ENCODE results near the gene SPIB. TPM values are rescaled to one million over a fixed set of nuclear protein-coding genes. Genes with fewer than 3 reads are reported as not detected.

The SPIB gene
- total RNA-seq, 1 donor from 2014 or later = 1.7 TPM

DNA sequence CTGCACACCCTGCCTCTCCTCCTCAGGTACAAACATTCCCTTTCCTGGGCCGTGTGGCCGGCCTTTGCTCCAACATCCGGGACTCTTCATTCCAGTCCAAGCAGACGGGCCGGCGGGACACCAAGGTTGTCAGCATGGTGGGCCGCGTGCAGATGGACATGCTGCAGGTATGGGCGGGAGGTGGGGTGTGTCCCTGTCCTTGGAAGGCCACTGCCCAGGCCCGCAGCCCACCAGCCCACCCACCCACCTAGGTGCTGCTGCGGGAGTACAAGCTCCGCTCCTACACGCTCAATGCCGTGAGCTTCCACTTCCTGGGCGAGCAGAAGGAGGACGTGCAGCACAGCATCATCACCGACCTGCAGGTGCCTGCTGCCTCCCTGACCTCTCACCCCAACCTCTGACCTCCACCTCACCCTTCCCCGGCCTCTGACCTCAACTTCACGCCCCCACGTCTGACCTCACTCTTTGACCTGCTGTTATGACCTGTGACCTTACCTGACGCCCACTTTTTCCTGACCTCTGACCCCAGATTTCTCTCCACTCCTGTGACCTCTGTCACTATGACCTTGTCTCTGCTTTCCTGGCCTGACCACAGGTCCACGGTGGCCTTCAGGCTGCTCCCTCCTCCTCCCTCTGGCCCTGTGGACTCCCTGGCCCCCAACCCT is 12.4 kb upstream of the SPIB start:
- no peak for DNase-seq (ENCODE audit: low spot score, unreplicated experiment)
- H3K4me1 Mint-ChIP-seq (ENCODE audit: low read depth) = no peaks in the 10 kb centered on the region
- no peaks in the 10 kb centered on the region for H3K27me3 Mint-ChIP-seq
- TF ChIP-seq CTCF (IDR thresholded peaks at IDR 0.05; ENCODE audit: unreplicated experiment) = no peak
- H3K36me3 Mint-ChIP-seq (ENCODE audit: insufficient read depth) = peaks cover 13% of the 10 kb centered on the region
- H3K9me3 Mint-ChIP-seq (ENCODE audit: low read depth) = no peaks in the 10 kb centered on the region
- H3K27ac Mint-ChIP-seq = no peak overlapping the region
- no peak overlapping the region for H3K4me3 Mint-ChIP-seq (ENCODE audit: low read depth)

DNA sequence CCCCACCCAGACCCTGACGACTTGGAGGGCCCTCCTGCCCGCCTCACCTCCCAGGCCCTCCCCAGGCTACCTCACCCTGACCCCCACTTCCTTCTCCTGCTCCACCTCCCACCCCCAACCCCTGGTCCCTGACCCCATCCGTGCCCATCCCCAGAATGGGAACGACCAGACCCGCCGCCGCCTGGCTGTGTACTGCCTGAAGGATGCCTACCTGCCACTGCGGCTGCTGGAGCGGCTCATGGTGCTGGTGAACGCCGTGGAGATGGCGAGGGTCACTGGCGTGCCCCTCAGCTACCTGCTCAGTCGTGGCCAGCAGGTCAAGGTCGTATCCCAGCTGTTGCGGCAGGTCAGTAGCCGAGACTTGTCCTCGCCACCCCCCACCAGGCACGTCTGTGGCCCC is 11.9 kb upstream of the SPIB start:
- DNase-seq (ENCODE audit: low spot score, unreplicated experiment) = no peak
- no peaks in the 10 kb centered on the region for H3K27me3 Mint-ChIP-seq
- H3K4me1 Mint-ChIP-seq (ENCODE audit: low read depth) = no peaks in the 10 kb centered on the region
- no peak for TF ChIP-seq CTCF (IDR thresholded peaks at IDR 0.05; ENCODE audit: unreplicated experiment)
- no peaks in the 10 kb centered on the region for H3K9me3 Mint-ChIP-seq (ENCODE audit: low read depth)
- peaks cover 15% of the 10 kb centered on the region for H3K36me3 Mint-ChIP-seq (ENCODE audit: insufficient read depth)
- no peak overlapping the region for H3K4me3 Mint-ChIP-seq (ENCODE audit: low read depth)
- H3K27ac Mint-ChIP-seq = no peak overlapping the region

DNA sequence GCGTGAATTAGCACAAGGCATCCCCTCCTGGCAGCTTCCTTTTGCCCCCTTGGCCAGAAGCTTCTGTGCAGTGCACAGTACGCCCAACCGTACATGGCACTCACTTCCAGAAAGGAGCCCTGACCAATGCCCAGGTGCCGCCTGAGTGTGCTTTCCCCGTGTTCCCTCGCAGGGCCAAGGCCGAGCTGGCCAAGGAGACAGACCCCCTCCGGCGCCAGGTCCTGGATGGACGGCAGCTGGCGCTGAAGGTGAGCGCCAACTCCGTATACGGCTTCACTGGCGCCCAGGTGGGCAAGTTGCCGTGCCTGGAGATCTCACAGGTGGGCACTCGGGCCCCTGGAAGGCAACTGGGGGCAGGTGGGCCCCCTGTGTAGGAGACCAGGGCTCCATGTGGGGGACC is 9.4 kb upstream of the SPIB start:
- H3K27ac Mint-ChIP-seq = no peak overlapping the region
- TF ChIP-seq CTCF (IDR thresholded peaks at IDR 0.05; ENCODE audit: unreplicated experiment) = no peak
- no peaks in the 10 kb centered on the region for H3K4me1 Mint-ChIP-seq (ENCODE audit: low read depth)
- no peaks in the 10 kb centered on the region for H3K27me3 Mint-ChIP-seq
- no peak for DNase-seq (ENCODE audit: low spot score, unreplicated experiment)
- no peaks in the 10 kb centered on the region for H3K9me3 Mint-ChIP-seq (ENCODE audit: low read depth)
- H3K4me3 Mint-ChIP-seq (ENCODE audit: low read depth) = no peak overlapping the region
- peaks cover 11% of the 10 kb centered on the region for H3K36me3 Mint-ChIP-seq (ENCODE audit: insufficient read depth)

DNA sequence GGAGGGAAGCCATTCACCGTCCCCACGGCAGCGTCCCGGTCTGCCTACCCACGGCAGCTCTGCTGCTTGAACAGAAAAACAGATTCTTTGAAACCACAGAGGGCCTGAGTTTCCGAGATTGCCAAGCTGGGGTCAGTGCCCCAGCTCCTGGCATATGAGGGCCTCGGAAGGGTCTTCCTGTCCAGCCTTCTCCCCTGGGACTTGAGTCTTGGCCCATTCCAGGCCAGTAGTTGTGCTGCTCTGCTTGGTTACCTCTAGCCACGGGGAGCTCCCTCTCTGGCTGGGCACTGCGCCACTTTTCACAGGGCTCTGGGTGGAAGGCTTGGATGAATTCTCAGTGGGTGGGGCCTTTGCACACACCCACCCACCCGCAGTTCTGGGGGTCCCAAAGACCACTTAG is 8.6 kb upstream of the SPIB start:
- H3K36me3 Mint-ChIP-seq (ENCODE audit: insufficient read depth) = peaks cover 11% of the 10 kb centered on the region
- no peak overlapping the region for H3K4me3 Mint-ChIP-seq (ENCODE audit: low read depth)
- DNase-seq (ENCODE audit: low spot score, unreplicated experiment) = no peak
- H3K9me3 Mint-ChIP-seq (ENCODE audit: low read depth) = no peaks in the 10 kb centered on the region
- no peaks in the 10 kb centered on the region for H3K27me3 Mint-ChIP-seq
- no peak for TF ChIP-seq CTCF (IDR thresholded peaks at IDR 0.05; ENCODE audit: unreplicated experiment)
- H3K4me1 Mint-ChIP-seq (ENCODE audit: low read depth) = no peaks in the 10 kb centered on the region
- H3K27ac Mint-ChIP-seq = no peak overlapping the region

GRCh38 chr19:50412419-50412818 is 6.3 kb upstream of the SPIB start:
- DNase-seq (ENCODE audit: low spot score, unreplicated experiment) = no peak
- no peak for TF ChIP-seq CTCF (IDR thresholded peaks at IDR 0.05; ENCODE audit: unreplicated experiment)
- H3K4me3 Mint-ChIP-seq (ENCODE audit: low read depth) = no peak overlapping the region
- no peaks in the 10 kb centered on the region for H3K9me3 Mint-ChIP-seq (ENCODE audit: low read depth)
- peaks cover 8% of the 10 kb centered on the region for H3K36me3 Mint-ChIP-seq (ENCODE audit: insufficient read depth)
- no peaks in the 10 kb centered on the region for H3K4me1 Mint-ChIP-seq (ENCODE audit: low read depth)
- H3K27me3 Mint-ChIP-seq = no peaks in the 10 kb centered on the region
- H3K27ac Mint-ChIP-seq = no peak overlapping the region

All from progenitor cell of endocrine pancreas (in vitro differentiated cells).